ENCODE measurements around the gene EXOC3L4.
A peak's percentile ranks its signal among the peaks of the same experiment; 100 is the strongest.

EXOC3L4 gene

GRCh38 chr14:103094406-103095209, at the start of gene EXOC3L4:
EXOC3L4 (plus strand) TSS chr14:103094725; CDS start chr14:103100220, 5,495 bp downstream.
- TF ChIP-seq, protein P1, sequence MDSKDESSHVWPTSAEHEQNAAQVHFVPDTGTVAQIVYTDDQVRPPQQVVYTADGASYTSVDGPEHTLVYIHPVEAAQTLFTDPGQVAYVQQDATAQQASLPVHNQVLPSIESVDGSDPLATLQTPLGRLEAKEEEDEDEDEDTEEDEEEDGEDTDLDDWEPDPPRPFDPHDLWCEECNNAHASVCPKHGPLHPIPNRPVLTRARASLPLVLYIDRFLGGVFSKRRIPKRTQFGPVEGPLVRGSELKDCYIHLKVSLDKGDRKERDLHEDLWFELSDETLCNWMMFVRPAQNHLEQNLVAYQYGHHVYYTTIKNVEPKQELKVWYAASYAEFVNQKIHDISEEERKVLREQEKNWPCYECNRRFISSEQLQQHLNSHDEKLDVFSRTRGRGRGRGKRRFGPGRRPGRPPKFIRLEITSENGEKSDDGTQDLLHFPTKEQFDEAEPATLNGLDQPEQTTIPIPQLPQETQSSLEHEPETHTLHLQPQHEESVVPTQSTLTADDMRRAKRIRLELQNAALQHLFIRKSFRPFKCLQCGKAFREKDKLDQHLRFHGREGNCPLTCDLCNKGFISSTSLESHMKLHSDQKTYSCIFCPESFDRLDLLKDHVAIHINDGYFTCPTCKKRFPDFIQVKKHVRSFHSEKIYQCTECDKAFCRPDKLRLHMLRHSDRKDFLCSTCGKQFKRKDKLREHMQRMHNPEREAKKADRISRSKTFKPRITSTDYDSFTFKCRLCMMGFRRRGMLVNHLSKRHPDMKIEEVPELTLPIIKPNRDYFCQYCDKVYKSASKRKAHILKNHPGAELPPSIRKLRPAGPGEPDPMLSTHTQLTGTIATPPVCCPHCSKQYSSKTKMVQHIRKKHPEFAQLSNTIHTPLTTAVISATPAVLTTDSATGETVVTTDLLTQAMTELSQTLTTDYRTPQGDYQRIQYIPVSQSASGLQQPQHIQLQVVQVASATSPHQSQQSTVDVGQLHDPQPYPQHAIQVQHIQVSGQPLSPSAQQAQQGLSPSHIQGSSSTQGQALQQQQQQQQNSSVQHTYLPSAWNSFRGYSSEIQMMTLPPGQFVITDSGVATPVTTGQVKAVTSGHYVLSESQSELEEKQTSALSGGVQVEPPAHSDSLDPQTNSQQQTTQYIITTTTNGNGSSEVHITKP (tag by site-specific recombination; IDR thresholded peaks at IDR 0.05), result 0 out of 2 replicates have a peak, but pooled peaks have one; percentile 20
- TF ChIP-seq ZNF580 (tag by site-specific recombination; IDR thresholded peaks at IDR 0.05), result no peak
- no peak within 1 kb of the TSS for H3K27ac ChIP-seq (ENCODE audit: extremely low read depth, low read depth, low read length)
- H3K36me3 ChIP-seq (ENCODE audit: control insufficient read depth in 2 of 2, insufficient read depth in 1 of 2, low read length in 2 of 2), result no peaks in the 10 kb centered on the region
- H3K9me3 ChIP-seq (ENCODE audit: control insufficient read depth, insufficient read depth, low read depth, low read length), result no peaks in the 10 kb centered on the region
- POLR2A ChIA-PET, result no interaction called here
- CTCF ChIA-PET, result interaction anchor here (0.6 to 3.6 kb wide), 3 partner anchors 11 to 176 kb away, joined by 3 to 44 read pairs (median 3); no protein-coding TSS in a partner anchor
- peaks cover 2% of the 10 kb centered on the region; the same call in 1 of the 2 replicates for H3K4me1 ChIP-seq (ENCODE audit: control insufficient read depth, insufficient read depth, low read length)
- H3K4me3 ChIP-seq (ENCODE audit: low read depth, low read length), result no peak within 1 kb of the TSS

- CTCF ChIA-PET, result interaction anchor here (0.5 to 1.3 kb wide), 2 partner anchors 29 to 609 kb away, joined by 3 read pairs; no protein-coding TSS in a partner anchor
- POLR2A ChIA-PET, result no interaction called here
Measured at GRCh38 chr14:103045371-103045869, 49.1 kb upstream of the EXOC3L4 start.

More at GRCh38 chr14:103045371-103045869, 49.1 kb upstream of the EXOC3L4 start:
- Histone ChIP-seq H3K9me3 (ENCODE audit: control insufficient read depth, insufficient read depth, low read depth, low read length) (no peaks in the 10 kb centered on the region), H3K27ac (ENCODE audit: extremely low read depth, low read depth, low read length) (no peak overlapping the region), H3K4me1 (ENCODE audit: control insufficient read depth, insufficient read depth, low read length) (peaks cover 3% of the 10 kb centered on the region; the same call in 1 of the 2 replicates), H3K36me3 (ENCODE audit: control insufficient read depth in 2 of 2, insufficient read depth in 1 of 2, low read length in 2 of 2) (peaks cover 0 to 14% of the 10 kb centered on the region in 2 experiments; a peak in 2 of 3 replicates), H3K4me3 (ENCODE audit: low read depth, low read length) (no peak overlapping the region)
- TF ChIP-seq ZNF791 (tag by site-specific recombination; IDR thresholded peaks at IDR 0.05) (no peak), ZNF76 (tag by site-specific recombination; IDR thresholded peaks at IDR 0.05; ENCODE audit: borderline replicate concordance, low read depth) (no peak), ZNF776 (tag by site-specific recombination; IDR thresholded peaks at IDR 0.05; ENCODE audit: borderline replicate concordance) (no peak), SCRT1 (tag by site-specific recombination; IDR thresholded peaks at IDR 0.05; ENCODE audit: borderline replicate concordance) (no peak), REST (tag by site-specific recombination; IDR thresholded peaks at IDR 0.05) (peak; percentile 96), INSM2 (tag by site-specific recombination; IDR thresholded peaks at IDR 0.05) (no peak), SCRT2 (tag by site-specific recombination; IDR thresholded peaks at IDR 0.05) (no peak)
